Amniotic stem cell (primary cell): ENCODE data around the gene ZBTB17.

Source experiments
- DNase-seq: peaks from one replicate; lab custom pipeline; 2025; lab: John Stamatoyannopoulos, UW

ZBTB17 gene

DNA sequence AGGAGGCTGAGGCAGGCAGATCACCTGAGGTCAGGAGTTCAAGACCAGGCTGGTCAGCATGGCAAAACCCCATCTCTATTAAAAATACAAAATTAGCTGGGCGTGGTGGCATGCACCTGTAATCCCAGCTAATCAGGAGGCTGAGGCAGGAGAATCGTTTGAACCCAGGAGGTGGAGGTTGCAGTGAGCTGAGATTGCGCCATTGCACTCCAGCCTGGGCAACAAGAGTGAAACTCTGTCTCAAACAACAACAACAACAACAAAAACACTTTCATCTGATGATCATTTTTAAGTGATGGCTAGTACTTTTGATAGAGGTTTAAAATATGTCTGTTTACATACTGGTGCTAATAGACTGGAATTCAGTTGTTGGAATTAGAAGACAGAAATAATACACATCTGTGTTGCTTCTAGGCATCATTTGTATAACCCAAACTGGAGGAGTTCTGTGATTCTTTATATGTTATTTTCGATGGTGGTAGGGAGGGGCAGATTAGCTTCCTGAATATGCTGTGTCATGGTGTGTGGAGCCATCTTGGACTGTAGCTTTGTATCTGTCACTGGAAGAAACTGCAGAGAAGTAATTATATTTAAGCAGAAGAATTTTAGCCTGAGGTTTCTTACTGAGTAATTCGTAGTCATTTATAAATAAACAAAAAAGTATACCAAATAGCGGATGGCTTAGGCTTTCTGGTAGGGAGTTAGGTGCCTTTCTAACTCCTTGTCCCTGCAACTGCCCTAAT, 82.9 kb downstream of the ZBTB17 start:
- peak; percentile 38 for DNase-seq
